Thyroid gland (tissue), 4 donors: ENCODE measurements around the gene SUMO3. TPM values are rescaled to one million over a fixed set of nuclear protein-coding genes. Genes with fewer than 3 reads are reported as not detected.

Experiments used
- DNase-seq, 2 donors: peaks; one replicate each; pipeline ENCODE4 v3.0.0-alpha.2; 2019
- H3K27ac ChIP-seq, 3 donors: fragments of 200-600 bp; sonication (generic); 1 replicate in 2 of 3; 2 replicates in 1 of 3; pipeline ENCODE4 v1.5.1; 2016 to 2019; ENCODE audit warnings: mild to moderate bottlenecking in 1 of 3, moderate library complexity in 1 of 3
- H3K27me3 ChIP-seq: fragments of 200-600 bp; sonication (generic); one replicate; pipeline ENCODE4 v1.5.1; 2019
- H3K36me3 ChIP-seq, 2 donors: fragments of 200-600 bp; sonication (generic); one replicate each; pipeline ENCODE4 v1.5.1; 2016 to 2019
- H3K4me1 ChIP-seq, 2 donors: fragments of 200-600 bp; sonication (generic); one replicate each; pipeline ENCODE4 v1.5.1; 2017 to 2019
- H3K4me3 ChIP-seq, 3 donors: fragments of 200-600 bp; sonication (generic); replicated peaks in 1 of 3; 1 replicate in 2 of 3; 2 replicates in 1 of 3; pipeline ENCODE4 v1.5.1; 2016; ENCODE audit warnings: mild to moderate bottlenecking in 1 of 3
- H3K9me3 ChIP-seq: fragments of 200-600 bp; sonication (generic); one replicate; pipeline ENCODE4 v1.5.1; 2017
- POLR2A ChIP-seq, 2 donors: fragments of 450-650 bp; IDR thresholded peaks; one replicate each; pipeline ENCODE4 v1.6.1; 2017; ENCODE audit warnings: antibody characterized with exemption in 2 of 2, mild to moderate bottlenecking in 2 of 2, moderate library complexity in 1 of 2
- WGBS, 2 donors: methylation state at CpG; one replicate each; pipeline ENCODE4 v1.1.5; 2017; 5-methylcytosine and 5-hydroxymethylcytosine counted together
- intact Hi-C: fragments of 100-400 bp; cut with DNase I; formaldehyde crosslinking; loops from one replicate; pipeline ENCODE4 v1.15.1; 2023
- total RNA-seq, 4 donors: library from RNA; depleted of rRNA; stranded (reverse); fragments of >200 nt; gene quantifications; one replicate each; pipeline ENCODE4 v1.2.3, GENCODE V29; 2016
- TF ChIP-seq, protein P1 (sequence below), 6 experiments: fragments of 200-600 bp in 3 of 6; fragments of 450-650 bp in 3 of 6; sonication (generic) in 3 of 6; IDR thresholded peaks; one replicate each; pipeline ENCODE4 v1.5.1; 2016 to 2019; ENCODE audit warnings: antibody characterized with exemption in 6 of 6, mild to moderate bottlenecking in 2 of 6, inconsistent platforms in 1 of 6, moderate library complexity in 1 of 6

SUMO3 gene
- total RNA-seq, 4 donors from 2014 or later: 65.7 to 127 (median 87.8) TPM

DNA sequence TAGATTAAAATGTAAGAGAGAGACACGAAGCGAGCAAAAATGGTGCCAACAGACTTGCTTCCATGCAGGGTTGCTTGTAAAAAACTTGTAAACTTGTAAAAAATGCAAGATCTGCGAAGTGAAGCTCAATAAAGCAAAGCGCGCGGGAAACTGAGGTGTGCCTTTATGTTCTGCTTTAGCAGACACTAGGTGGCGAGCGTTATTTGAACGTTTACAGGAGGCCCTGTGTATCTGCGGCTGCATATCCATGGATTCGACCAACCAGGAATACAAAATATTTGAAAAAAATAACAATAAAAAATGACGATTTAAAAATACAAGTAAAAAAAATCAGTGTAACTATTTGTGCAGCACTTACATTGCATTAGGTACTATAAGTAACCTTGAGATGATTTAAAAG is 17.8 kb downstream of the SUMO3 start:
- DNase-seq: no peak
- H3K9me3 ChIP-seq: no peaks in the 10 kb centered on the region
- peaks cover 28 to 36% of the 10 kb centered on the region in 2 donors for H3K4me1 ChIP-seq
- no peak overlapping the region for H3K27ac ChIP-seq
- H3K27me3 ChIP-seq: no peaks in the 10 kb centered on the region
- H3K36me3 ChIP-seq: peaks cover 0 to 9% of the 10 kb centered on the region in 2 donors
- intact Hi-C loops: loop anchor here (5.0 kb wide), 1 partner anchor 72 kb away; the partner anchor contains the start of gene PTTG1IP
- TF ChIP-seq, protein P1, sequence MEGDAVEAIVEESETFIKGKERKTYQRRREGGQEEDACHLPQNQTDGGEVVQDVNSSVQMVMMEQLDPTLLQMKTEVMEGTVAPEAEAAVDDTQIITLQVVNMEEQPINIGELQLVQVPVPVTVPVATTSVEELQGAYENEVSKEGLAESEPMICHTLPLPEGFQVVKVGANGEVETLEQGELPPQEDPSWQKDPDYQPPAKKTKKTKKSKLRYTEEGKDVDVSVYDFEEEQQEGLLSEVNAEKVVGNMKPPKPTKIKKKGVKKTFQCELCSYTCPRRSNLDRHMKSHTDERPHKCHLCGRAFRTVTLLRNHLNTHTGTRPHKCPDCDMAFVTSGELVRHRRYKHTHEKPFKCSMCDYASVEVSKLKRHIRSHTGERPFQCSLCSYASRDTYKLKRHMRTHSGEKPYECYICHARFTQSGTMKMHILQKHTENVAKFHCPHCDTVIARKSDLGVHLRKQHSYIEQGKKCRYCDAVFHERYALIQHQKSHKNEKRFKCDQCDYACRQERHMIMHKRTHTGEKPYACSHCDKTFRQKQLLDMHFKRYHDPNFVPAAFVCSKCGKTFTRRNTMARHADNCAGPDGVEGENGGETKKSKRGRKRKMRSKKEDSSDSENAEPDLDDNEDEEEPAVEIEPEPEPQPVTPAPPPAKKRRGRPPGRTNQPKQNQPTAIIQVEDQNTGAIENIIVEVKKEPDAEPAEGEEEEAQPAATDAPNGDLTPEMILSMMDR (IDR thresholded peaks at IDR 0.05): peak in 1 of 6 experiments; percentile 13
- no peak for TF ChIP-seq POLR2A (IDR thresholded peaks at IDR 0.05)
- H3K4me3 ChIP-seq: no peak overlapping the region
- 40 to 44% methylated on average over 12 of the region's 12 CpGs for WGBS, 2 donors

DNA sequence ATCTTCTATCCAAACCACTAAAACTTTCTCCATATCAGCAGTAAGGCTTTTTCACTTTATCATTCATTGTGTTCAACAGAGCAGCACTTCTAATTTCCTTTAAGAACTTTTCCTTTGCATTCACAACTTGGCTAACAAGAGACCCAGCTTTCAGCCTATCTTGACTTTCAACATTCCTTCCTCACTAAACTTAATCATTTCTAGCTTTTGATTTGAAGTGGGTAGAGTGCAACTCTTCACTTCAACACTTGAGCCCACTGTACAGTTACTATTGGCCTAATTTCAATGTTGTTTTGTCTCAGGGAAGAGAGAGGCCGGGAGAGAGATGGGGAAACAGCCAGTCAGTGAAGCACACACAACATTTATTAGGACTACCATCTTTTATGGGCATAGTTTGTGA is 18.2 kb downstream of the SUMO3 start:
- Histone ChIP-seq H3K9me3 (no peaks in the 10 kb centered on the region), H3K27ac (no peak overlapping the region), H3K36me3 (peaks cover 0 to 4% of the 10 kb centered on the region in 2 donors), H3K4me1 (peaks cover 28 to 36% of the 10 kb centered on the region in 2 donors), H3K27me3 (no peaks in the 10 kb centered on the region), H3K4me3 (no peak overlapping the region)
- DNase-seq: no peak
- intact Hi-C loops: loop anchor here (5.0 kb wide), 1 partner anchor 73 kb away; the partner anchor contains the start of gene PTTG1IP
- TF ChIP-seq, protein P1 (IDR thresholded peaks at IDR 0.05): no peak
- TF ChIP-seq POLR2A (IDR thresholded peaks at IDR 0.05): no peak
- WGBS, 2 donors: 21 to 22% methylated on average over 1 of the region's 1 CpG

DNA sequence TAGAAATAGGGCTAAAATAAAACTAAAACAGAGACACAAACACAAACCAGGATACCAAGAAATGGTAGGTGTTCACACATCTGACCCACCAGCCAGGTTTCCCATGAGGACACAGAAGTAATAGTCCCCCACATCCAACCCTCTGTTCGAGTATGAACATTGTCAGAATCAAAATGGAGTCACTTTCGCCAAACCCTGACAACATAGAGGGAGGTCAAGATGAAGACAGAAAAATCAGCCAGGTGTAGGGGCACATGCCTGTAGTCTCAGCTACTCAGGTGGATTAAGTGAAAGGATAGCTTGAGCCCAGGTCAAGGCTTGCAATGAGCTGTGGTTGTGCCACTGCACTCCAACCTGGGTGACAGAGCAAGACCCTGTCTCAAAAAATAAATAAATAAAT is 20.1 kb downstream of the SUMO3 start:
- Histone ChIP-seq H3K9me3 (no peaks in the 10 kb centered on the region), H3K4me1 (peaks cover 33 to 44% of the 10 kb centered on the region in 2 donors), H3K36me3 (no peaks in the 10 kb centered on the region), H3K4me3 (no peak overlapping the region), H3K27ac (no peak overlapping the region), H3K27me3 (no peaks in the 10 kb centered on the region)
- TF ChIP-seq POLR2A (IDR thresholded peaks at IDR 0.05): no peak
- TF ChIP-seq, protein P1 (IDR thresholded peaks at IDR 0.05): no peak
- DNase-seq: no peak
- WGBS, 2 donors: 92 to 97% methylated on average over 2 of the region's 2 CpGs
- intact Hi-C loops: no loop called here

DNA sequence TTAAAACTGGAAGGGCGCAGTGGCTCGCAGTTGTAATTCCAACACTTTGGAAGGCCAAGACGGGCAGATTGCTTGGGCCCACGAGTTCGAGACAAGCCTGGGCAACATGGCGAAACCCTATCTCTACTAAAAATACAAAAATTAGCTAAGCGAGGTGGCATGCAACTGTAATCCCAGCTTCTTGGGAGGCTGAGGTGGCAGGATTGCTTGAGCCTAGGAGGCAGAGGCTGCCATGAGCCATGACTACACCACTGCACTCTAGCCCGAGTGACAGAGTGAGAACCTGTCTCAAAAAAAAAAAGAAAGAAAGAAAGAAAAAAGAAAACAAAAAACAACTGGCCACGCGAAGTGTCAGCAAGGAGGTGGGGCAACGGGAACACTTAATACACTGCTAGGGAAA is 22.5 kb downstream of the SUMO3 start:
- 91 to 94% methylated on average over 11 of the region's 11 CpGs for WGBS, 2 donors
- intact Hi-C loops: no loop called here
- H3K4me3 ChIP-seq: no peak overlapping the region
- no peaks in the 10 kb centered on the region for H3K27me3 ChIP-seq
- no peak overlapping the region for H3K27ac ChIP-seq
- no peaks in the 10 kb centered on the region for H3K36me3 ChIP-seq
- H3K4me1 ChIP-seq: peaks cover 25 to 33% of the 10 kb centered on the region in 2 donors
- H3K9me3 ChIP-seq: no peaks in the 10 kb centered on the region
- TF ChIP-seq, protein P1 (IDR thresholded peaks at IDR 0.05): no peak
- no peak for DNase-seq

DNA sequence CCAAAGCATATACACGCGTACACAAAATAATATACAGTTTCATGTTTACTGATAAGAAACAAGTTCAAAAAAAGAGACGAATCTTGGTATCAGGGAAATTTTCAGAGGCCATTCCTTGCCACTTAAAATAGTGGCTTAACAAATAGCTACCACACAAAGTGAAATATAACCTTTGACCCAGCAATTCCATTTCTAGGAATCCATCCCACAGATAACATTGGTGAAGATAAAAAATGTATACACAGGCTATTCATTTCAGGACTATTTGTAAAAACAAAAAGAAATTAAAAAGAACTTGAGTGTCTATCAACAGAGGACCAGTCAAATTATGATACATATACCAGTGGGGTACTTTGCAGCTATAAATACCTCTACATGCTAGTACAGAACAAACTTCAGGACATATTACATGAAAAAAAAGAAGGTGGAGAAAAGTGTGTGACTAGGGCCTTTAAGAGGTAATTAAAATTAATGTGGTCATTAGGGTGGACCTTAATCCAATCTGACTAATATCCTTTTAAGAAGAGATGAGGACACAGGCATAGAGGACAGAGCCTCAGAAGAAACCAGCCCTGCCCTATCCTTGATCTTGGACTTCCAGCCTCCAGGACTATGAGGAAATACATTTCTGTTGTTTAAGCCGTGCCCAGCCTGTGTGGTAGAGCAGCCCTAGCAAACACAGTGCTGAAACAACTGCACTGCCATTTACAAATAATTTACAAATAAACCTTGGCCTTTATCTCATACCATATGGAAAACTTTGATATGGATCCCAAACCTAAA is 24.1 kb downstream of the SUMO3 start:
- Histone ChIP-seq H3K9me3 (no peaks in the 10 kb centered on the region), H3K27me3 (no peaks in the 10 kb centered on the region), H3K27ac (no peak overlapping the region), H3K4me1 (peaks cover 10 to 17% of the 10 kb centered on the region in 2 donors), H3K36me3 (no peaks in the 10 kb centered on the region), H3K4me3 (no peak overlapping the region)
- intact Hi-C loops: loop anchor here (5.0 kb wide), 1 partner anchor 281 kb away; no protein-coding TSS in a partner anchor
- DNase-seq: no peak
- TF ChIP-seq, protein P1 (IDR thresholded peaks at IDR 0.05): peak in 1 of 6 experiments; percentile 5
- TF ChIP-seq POLR2A (IDR thresholded peaks at IDR 0.05): no peak
- WGBS, 2 donors: 27 to 36% methylated on average over 4 of the region's 4 CpGs
